Tibial nerve (tissue), 4 donors: Measurements from ENCODE around the gene GALNS. TPM values are rescaled to one million over a fixed set of nuclear protein-coding genes. Genes with fewer than 3 reads are reported as not detected.
A peak's percentile ranks its signal among the peaks of the same experiment; 100 is the strongest.
"Not testable (repeated sequence)": the region's sequence is repeated elsewhere in the genome, so short reads cannot be mapped to it uniquely, and the experiment has no call there.

Experiments
- DNase-seq, 2 donors: peaks; one replicate each; pipeline ENCODE4 v3.0.0-alpha.2; 2019; ENCODE audit warnings: low spot score in 2 of 2
- H3K27ac ChIP-seq, 4 donors: fragments of 200-600 bp; sonication (generic) in 3 of 4; one replicate each; pipeline ENCODE4 v1.5.1; 2017 to 2019; ENCODE audit warnings: mild to moderate bottlenecking in 1 of 4
- H3K27me3 ChIP-seq, 2 donors: fragments of 200-600 bp; sonication (generic) in 1 of 2; one replicate each; pipeline versions ENCODE4 v1.5.1 to v1.6.0; 2017 to 2019
- H3K36me3 ChIP-seq, 3 donors: fragments of 200-600 bp; sonication (generic); one replicate each; pipeline ENCODE4 v1.5.1; 2018 to 2019
- H3K4me1 ChIP-seq, 4 donors: fragments of 200-600 bp; sonication (generic) in 3 of 4; one replicate each; pipeline ENCODE4 v1.5.1; 2017 to 2019
- H3K4me3 ChIP-seq, 4 donors: fragments of 200-600 bp; sonication (generic) in 3 of 4; one replicate each; pipeline ENCODE4 v1.5.1; 2017 to 2019; ENCODE audit warnings: mild to moderate bottlenecking in 1 of 4, moderate library complexity in 1 of 4
- H3K9me3 ChIP-seq, 4 donors: fragments of 200-600 bp; sonication (generic) in 3 of 4; one replicate each; pipeline ENCODE4 v1.5.1; 2017 to 2019
- CTCF ChIP-seq, 5 experiments: fragments of 200-600 bp in 3 of 5; fragments of 450-650 bp in 2 of 5; sonication (generic) in 3 of 5; IDR thresholded peaks; one replicate each; pipeline ENCODE4 v1.5.1; 2016 to 2019; ENCODE audit warnings: antibody characterized with exemption in 5 of 5, mild to moderate bottlenecking in 3 of 5, moderate library complexity in 2 of 5
- EP300 ChIP-seq, 2 donors: sonication (generic); formaldehyde crosslinking; IDR thresholded peaks; one replicate each; pipeline ENCODE4 v1.6.1; 2017; ENCODE audit warnings: antibody characterized with exemption in 2 of 2, mild to moderate bottlenecking in 1 of 2
- POLR2A ChIP-seq, 2 donors: fragments of 450-650 bp; IDR thresholded peaks; one replicate each; pipeline ENCODE4 v1.6.1; 2017; ENCODE audit warnings: antibody characterized with exemption in 2 of 2, mild to moderate bottlenecking in 2 of 2, moderate library complexity in 2 of 2
- WGBS, 2 donors: methylation state at CpG; one replicate each; pipeline ENCODE4 v1.1.5; 2018; 5-methylcytosine and 5-hydroxymethylcytosine counted together
- total RNA-seq, 4 donors: library from RNA; depleted of rRNA; stranded (reverse); fragments of >200 nt; gene quantifications; one replicate each; pipeline ENCODE4 v1.1.0, GENCODE V29; 2016

GALNS gene
- total RNA-seq, 4 donors from 2014 or later = 15.1 to 80.1 (median 43.2) TPM

GRCh38 chr16:88772871-88773811, 83.6 kb downstream of the GALNS start:
- peak overlapping the region in 2 of 4 donors; percentile 81 to 83 for H3K27ac ChIP-seq
- no peaks in the 10 kb centered on the region for H3K36me3 ChIP-seq
- H3K27me3 ChIP-seq = no peaks in the 10 kb centered on the region
- 26 to 37% methylated on average over 15 to 27 of the region's 29 CpGs for WGBS, 2 donors
- H3K4me1 ChIP-seq = peaks cover 0 to 94% (median 57%) of the 10 kb centered on the region in 4 donors
- H3K4me3 ChIP-seq = no peak overlapping the region
- H3K9me3 ChIP-seq = no peaks in the 10 kb centered on the region
- no peak for DNase-seq
- no peak for TF ChIP-seq POLR2A (IDR thresholded peaks at IDR 0.05)
- peak in 1 of 2 donors; percentile 33 for TF ChIP-seq EP300 (IDR thresholded peaks at IDR 0.05)
- TF ChIP-seq CTCF (IDR thresholded peaks at IDR 0.05) = no peak

DNA sequence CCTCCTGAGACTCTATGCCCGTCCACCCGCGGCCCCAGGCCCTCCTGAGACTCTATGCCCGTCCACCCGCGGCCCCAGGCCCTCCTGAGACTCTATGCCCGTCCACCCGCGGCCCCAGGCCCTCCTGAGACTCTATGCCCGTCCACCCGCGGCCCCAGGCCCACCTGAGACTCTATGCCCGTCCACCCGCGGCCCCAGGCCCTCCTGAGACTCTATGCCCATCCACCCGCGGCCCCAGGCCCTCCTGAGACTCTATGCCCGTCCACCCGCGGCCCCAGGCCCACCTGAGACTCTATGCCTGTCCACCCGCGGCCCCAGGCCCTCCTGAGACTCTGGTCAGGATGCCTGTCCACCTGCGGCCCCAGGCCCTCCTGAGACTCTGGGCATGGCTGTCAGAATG, 85.0 kb downstream of the GALNS start:
- WGBS, 2 donors = 95 to 96% methylated on average over 5 to 11 of the region's 23 CpGs
- not testable (repeated sequence) for H3K27me3 ChIP-seq, DNase-seq, H3K36me3 ChIP-seq, H3K4me3 ChIP-seq, H3K9me3 ChIP-seq, H3K27ac ChIP-seq
- peaks cover 0 to 94% (median 69%) of the 10 kb centered on the region in 4 donors for H3K4me1 ChIP-seq

DNA sequence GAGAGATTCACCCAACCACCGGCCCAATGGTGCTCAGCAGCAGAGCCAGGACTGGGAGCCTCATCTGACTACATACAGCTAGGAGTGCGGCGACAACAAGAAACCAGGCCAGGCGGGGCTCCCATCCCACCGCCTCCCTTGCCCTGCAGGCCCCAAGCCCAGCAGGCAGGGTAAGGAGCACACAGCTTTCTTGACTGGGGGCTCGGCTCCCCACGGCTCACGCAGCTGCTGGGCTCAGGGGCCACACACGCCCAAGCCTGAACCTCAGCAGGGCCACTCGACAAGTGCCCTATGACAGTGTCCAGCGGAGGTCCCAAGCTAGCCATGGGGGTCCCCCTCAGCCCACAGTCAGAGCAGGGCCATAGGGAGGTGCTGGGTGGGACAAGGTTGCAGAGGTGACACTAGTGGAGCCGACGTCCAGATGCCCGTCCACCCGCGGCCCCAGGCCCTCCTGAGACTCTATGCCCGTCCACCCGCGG, 85.4 kb downstream of the GALNS start:
- Histone ChIP-seq H3K4me3 (no peak overlapping the region), H3K9me3 (no peaks in the 10 kb centered on the region), H3K36me3 (peaks cover 0 to under 1% (median 0%) of the 10 kb centered on the region in 3 donors), H3K27ac (peak overlapping the region in 3 of 4 donors; percentile 31 to 59 (median 32)), H3K27me3 (no peaks in the 10 kb centered on the region), H3K4me1 (peaks cover 0 to 94% (median 67%) of the 10 kb centered on the region in 4 donors)
- whole genome bisulfite sequencing, 2 donors = 65 to 78% methylated on average over 8 to 13 of the region's 19 CpGs
- no peak for TF ChIP-seq CTCF (IDR thresholded peaks at IDR 0.05)
- TF ChIP-seq EP300 (IDR thresholded peaks at IDR 0.05) = no peak
- no peak for TF ChIP-seq POLR2A (IDR thresholded peaks at IDR 0.05)
- DNase-seq = no peak

- no peaks in the 10 kb centered on the region for H3K27me3 ChIP-seq
- peaks cover 0 to 93% (median 67%) of the 10 kb centered on the region in 4 donors for H3K4me1 ChIP-seq
- 43 to 52% methylated on average over 23 to 39 of the region's 41 CpGs for WGBS, 2 donors
- peaks cover 0 to 7% (median 0%) of the 10 kb centered on the region in 3 donors for H3K36me3 ChIP-seq
- no peaks in the 10 kb centered on the region for H3K9me3 ChIP-seq
- no peak for DNase-seq
- TF ChIP-seq CTCF (IDR thresholded peaks at IDR 0.05) (no peak), POLR2A (IDR thresholded peaks at IDR 0.05) (no peak), EP300 (IDR thresholded peaks at IDR 0.05) (no peak)
- no peak overlapping the region for H3K4me3 ChIP-seq
- peak overlapping the region in 3 of 4 donors; percentile 31 to 59 (median 49) for H3K27ac ChIP-seq
These were observed 86.1 kb downstream of the GALNS start for GRCh38 chr16:88770461-88771293.

DNA sequence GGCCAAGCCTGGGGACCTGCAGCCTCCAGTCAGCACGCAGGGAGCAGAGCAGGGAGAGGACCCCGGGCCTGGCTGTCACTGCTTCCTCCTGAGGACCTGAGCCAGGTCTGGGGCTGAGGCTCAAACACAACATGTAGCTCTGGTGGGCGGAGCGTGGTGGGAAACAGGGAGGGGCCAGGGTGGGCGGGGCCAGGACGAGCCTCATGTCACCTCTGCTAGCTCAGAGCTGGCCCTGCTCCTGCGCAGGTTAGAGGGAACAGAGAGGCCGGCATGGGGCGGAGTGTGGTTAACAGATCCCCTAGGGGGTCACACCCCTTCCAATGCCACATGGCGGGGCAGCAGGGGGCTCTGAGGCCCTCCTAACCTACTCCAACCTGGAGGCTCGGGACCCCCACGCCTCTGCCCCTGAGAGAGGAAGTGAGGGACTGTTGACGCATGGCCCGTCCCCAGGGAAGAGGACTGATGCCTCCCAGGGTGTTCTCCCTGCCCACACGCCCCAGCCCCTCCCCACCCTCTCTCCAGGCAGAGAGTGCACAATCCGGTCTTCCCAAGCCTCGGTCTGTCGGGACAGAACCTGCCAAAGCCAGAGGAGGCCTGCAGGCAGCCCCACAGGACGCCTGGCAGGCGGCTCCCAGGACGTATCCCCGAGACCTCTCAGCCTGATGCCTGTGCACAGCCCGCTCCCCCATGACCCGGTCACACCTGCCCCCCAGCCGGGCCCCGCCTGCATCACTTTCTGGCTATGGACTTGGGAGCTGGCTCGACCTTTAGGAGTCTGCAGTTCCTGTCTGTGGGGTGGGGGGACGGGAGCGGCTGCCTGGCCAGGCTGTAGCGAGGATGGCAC, 86.9 kb downstream of the GALNS start:
- Histone ChIP-seq H3K27me3 (no peaks in the 10 kb centered on the region), H3K36me3 (peaks cover 0 to 7% (median 0%) of the 10 kb centered on the region in 3 donors), H3K27ac (peak overlapping the region in 3 of 4 donors; percentile 31 to 59 (median 49)), H3K4me3 (no peak overlapping the region), H3K9me3 (no peaks in the 10 kb centered on the region), H3K4me1 (peaks cover 0 to 87% (median 67%) of the 10 kb centered on the region in 4 donors)
- WGBS, 2 donors = 71 to 72% methylated on average over 10 to 25 of the region's 30 CpGs
- DNase-seq = no peak
- TF ChIP-seq POLR2A (IDR thresholded peaks at IDR 0.05) = no peak
- no peak for TF ChIP-seq EP300 (IDR thresholded peaks at IDR 0.05)
- TF ChIP-seq CTCF (IDR thresholded peaks at IDR 0.05) = no peak
